ENCODE data around the gene SNX30.

Gene SNX30

GRCh38 chr9:112894041-112894440, 143.5 kb downstream of the SNX30 start:
- in situ Hi-C loops (cut with MboI; ENCODE audit: low sequenced_read_pairs, unreplicated experiment) = no loop called here
- TF ChIP-seq, protein P1, sequence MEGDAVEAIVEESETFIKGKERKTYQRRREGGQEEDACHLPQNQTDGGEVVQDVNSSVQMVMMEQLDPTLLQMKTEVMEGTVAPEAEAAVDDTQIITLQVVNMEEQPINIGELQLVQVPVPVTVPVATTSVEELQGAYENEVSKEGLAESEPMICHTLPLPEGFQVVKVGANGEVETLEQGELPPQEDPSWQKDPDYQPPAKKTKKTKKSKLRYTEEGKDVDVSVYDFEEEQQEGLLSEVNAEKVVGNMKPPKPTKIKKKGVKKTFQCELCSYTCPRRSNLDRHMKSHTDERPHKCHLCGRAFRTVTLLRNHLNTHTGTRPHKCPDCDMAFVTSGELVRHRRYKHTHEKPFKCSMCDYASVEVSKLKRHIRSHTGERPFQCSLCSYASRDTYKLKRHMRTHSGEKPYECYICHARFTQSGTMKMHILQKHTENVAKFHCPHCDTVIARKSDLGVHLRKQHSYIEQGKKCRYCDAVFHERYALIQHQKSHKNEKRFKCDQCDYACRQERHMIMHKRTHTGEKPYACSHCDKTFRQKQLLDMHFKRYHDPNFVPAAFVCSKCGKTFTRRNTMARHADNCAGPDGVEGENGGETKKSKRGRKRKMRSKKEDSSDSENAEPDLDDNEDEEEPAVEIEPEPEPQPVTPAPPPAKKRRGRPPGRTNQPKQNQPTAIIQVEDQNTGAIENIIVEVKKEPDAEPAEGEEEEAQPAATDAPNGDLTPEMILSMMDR (IDR thresholded peaks at IDR 0.05; ENCODE audit: borderline replicate concordance, control extremely low read depth, extremely low read depth, insufficient read depth, missing control alignments) = no peak
- DNase-seq (ENCODE audit: low spot score) = no peak

DNA sequence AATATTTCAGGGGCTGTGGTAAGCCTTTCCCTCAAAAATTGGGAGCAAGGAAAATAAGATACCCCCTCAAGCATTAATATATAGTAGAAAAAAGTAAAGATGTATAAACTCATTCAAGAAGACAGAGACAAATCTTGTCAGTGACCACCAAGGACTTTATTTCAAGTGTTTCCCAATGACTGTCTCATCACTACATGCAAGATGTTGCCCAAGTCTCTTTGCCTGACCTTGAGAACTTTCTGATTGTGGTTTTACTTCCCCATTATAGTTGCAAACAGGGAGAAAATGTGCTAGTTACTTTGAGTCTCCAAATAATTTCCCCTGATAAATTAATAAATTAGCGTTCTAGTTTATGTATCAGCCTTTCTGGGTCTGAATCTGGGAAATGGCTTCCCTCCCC, 144.1 kb downstream of the SNX30 start:
- TF ChIP-seq, protein P1 (IDR thresholded peaks at IDR 0.05; ENCODE audit: borderline replicate concordance, control extremely low read depth, extremely low read depth, insufficient read depth, missing control alignments) = no peak
- in situ Hi-C loops (cut with MboI; ENCODE audit: low sequenced_read_pairs, unreplicated experiment) = no loop called here
- DNase-seq (ENCODE audit: low spot score) = no peak

GRCh38 chr9:112896131-112896530, 145.6 kb downstream of the SNX30 start:
- no peak for DNase-seq (ENCODE audit: low spot score)
- in situ Hi-C loops (cut with MboI; ENCODE audit: low sequenced_read_pairs, unreplicated experiment) = no loop called here
- TF ChIP-seq, protein P1 (IDR thresholded peaks at IDR 0.05; ENCODE audit: borderline replicate concordance, control extremely low read depth, extremely low read depth, insufficient read depth, missing control alignments) = no peak

GRCh38 chr9:112898872-112899311, 148.3 kb downstream of the SNX30 start:
- TF ChIP-seq, protein P1 (IDR thresholded peaks at IDR 0.05; ENCODE audit: borderline replicate concordance, control extremely low read depth, extremely low read depth, insufficient read depth, missing control alignments) = no peak
- DNase-seq (ENCODE audit: low spot score) = no peak
- in situ Hi-C loops (cut with MboI; ENCODE audit: low sequenced_read_pairs, unreplicated experiment) = no loop called here

DNA sequence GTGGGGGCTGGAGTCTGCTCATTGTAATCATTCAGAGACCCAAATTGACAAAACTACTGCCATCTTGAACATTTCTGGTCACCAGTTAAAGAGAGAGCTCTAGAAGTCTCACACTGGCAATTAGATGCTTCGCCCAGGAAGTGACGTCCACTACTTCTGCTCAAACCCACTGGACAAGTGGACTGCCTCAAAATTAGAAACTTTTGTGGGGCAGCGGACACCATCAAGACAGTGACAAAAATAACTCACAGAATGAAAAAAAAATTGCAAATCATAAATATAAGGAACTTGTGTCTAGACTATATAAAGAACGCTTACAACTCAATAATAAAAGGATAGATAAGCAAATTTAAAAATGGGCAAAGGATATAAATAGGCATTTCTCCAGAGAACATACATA, 149.9 kb downstream of the SNX30 start:
- TF ChIP-seq, protein P1 (IDR thresholded peaks at IDR 0.05; ENCODE audit: borderline replicate concordance, control extremely low read depth, extremely low read depth, insufficient read depth, missing control alignments) = no peak
- in situ Hi-C loops (cut with MboI; ENCODE audit: low sequenced_read_pairs, unreplicated experiment) = no loop called here
- DNase-seq (ENCODE audit: low spot score) = no peak

- in situ Hi-C loops (cut with MboI; ENCODE audit: low sequenced_read_pairs, unreplicated experiment) = no loop called here
- no peak for DNase-seq (ENCODE audit: low spot score)
- TF ChIP-seq, protein P1 (IDR thresholded peaks at IDR 0.05; ENCODE audit: borderline replicate concordance, control extremely low read depth, extremely low read depth, insufficient read depth, missing control alignments) = no peak
Measured at GRCh38 chr9:112900901-112901300, 150.3 kb downstream of the SNX30 start.

GRCh38 chr9:112905084-112905483, 154.5 kb downstream of the SNX30 start:
- TF ChIP-seq, protein P1 (IDR thresholded peaks at IDR 0.05; ENCODE audit: borderline replicate concordance, control extremely low read depth, extremely low read depth, insufficient read depth, missing control alignments) = no peak
- in situ Hi-C loops (cut with MboI; ENCODE audit: low sequenced_read_pairs, unreplicated experiment) = no loop called here
- no peak for DNase-seq (ENCODE audit: low spot score)
